Gastrocnemius medialis (tissue), 4 donors: ENCODE measurements around the gene MFSD8.
"Not testable (repeated sequence)": the region's sequence is repeated elsewhere in the genome, so short reads cannot be mapped to it uniquely, and the experiment has no call there.

Experiments
- POLR2A ChIP-seq, 2 donors: fragments of 450-650 bp; IDR thresholded peaks; one replicate each; pipeline ENCODE4 v1.6.1; 2017; ENCODE audit warnings: antibody characterized with exemption in 2 of 2, mild to moderate bottlenecking in 2 of 2, moderate library complexity in 2 of 2
- TF ChIP-seq, protein P1 (sequence below), 5 experiments: fragments of 450-650 bp in 3 of 5; fragments of 200-600 bp in 2 of 5; sonication (generic) in 2 of 5; IDR thresholded peaks in 4 of 5; conservative IDR thresholded peaks in 1 of 5; 1 replicate in 4 of 5; 2 replicates in 1 of 5; pipeline ENCODE4 v1.5.1; 2016 to 2019; ENCODE audit warnings: antibody characterized with exemption in 5 of 5, mild to moderate bottlenecking in 3 of 5, moderate library complexity in 3 of 5

DNA sequence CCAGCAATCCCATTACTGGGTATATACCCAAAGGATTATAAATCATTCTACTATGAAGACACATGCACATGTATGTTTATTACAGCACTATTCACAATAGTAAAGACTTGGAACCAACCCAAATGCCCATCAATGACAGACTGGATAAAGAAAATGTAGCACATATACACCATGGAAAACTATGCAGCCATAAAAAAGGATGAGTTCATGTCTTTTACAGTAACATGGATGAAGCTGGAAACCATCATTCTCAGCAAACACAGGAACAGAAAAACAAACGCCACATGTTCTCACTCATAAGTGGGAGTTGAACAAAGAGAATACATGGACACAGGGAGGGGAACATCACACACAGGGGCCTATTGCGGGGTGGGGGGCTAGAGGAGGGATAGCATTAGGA is 39.3 kb downstream of the MFSD8 start:
- not testable (repeated sequence) for TF ChIP-seq POLR2A (IDR thresholded peaks at IDR 0.05)
- TF ChIP-seq, protein P1, sequence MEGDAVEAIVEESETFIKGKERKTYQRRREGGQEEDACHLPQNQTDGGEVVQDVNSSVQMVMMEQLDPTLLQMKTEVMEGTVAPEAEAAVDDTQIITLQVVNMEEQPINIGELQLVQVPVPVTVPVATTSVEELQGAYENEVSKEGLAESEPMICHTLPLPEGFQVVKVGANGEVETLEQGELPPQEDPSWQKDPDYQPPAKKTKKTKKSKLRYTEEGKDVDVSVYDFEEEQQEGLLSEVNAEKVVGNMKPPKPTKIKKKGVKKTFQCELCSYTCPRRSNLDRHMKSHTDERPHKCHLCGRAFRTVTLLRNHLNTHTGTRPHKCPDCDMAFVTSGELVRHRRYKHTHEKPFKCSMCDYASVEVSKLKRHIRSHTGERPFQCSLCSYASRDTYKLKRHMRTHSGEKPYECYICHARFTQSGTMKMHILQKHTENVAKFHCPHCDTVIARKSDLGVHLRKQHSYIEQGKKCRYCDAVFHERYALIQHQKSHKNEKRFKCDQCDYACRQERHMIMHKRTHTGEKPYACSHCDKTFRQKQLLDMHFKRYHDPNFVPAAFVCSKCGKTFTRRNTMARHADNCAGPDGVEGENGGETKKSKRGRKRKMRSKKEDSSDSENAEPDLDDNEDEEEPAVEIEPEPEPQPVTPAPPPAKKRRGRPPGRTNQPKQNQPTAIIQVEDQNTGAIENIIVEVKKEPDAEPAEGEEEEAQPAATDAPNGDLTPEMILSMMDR (IDR thresholded peaks at IDR 0.05 in 4 of 5, conservative IDR thresholded peaks at IDR 0.05 in 1 of 5) = not testable (repeated sequence)
